Neural crest cell (in vitro differentiated cells): ENCODE results near the gene PI4K2A. TPM values are rescaled to one million over a fixed set of nuclear protein-coding genes. Genes with fewer than 3 reads are reported as not detected.

ENCODE experiments used
- DNase-seq: peaks from one replicate; pipeline ENCODE4 v3.0.0; 2021; ENCODE audit warnings: low read depth, mixed read lengths, low spot score
- H3K27ac Mint-ChIP-seq: one replicate; pipeline ENCODE4 v1.8.0; 2021; ENCODE audit warnings: mild to moderate bottlenecking, mixed read lengths; ENCODE audit not compliant: unreplicated experiment
- H3K27me3 Mint-ChIP-seq: 2 replicates; pipeline ENCODE4 v1.8.0; 2021; ENCODE audit warnings: low read depth, mild to moderate bottlenecking, mixed read lengths
- H3K36me3 Mint-ChIP-seq: 2 replicates; pipeline ENCODE4 v1.8.0; 2021; ENCODE audit warnings: low read depth, mild to moderate bottlenecking, mixed read lengths
- H3K4me1 Mint-ChIP-seq: 2 replicates; pipeline ENCODE4 v1.8.0; 2021; ENCODE audit warnings: mixed read lengths
- H3K4me3 Mint-ChIP-seq: one replicate; pipeline ENCODE4 v1.8.0; 2021; ENCODE audit warnings: mild to moderate bottlenecking, mixed read lengths
- H3K9me3 Mint-ChIP-seq: 2 replicates; pipeline ENCODE4 v1.8.0; 2021; ENCODE audit warnings: mixed read lengths
- long read RNA-seq: library from polyadenylated mRNA; unstranded; transcript quantifications from one replicate; pipeline ENCODE4 v2.0.0, GENCODE V29; 2020
- total RNA-seq: library from RNA; stranded (reverse); gene quantifications from 2 replicates; pipeline ENCODE4 v1.2.1, GENCODE V29; 2021
- TF ChIP-seq, protein P1 (sequence below): fragments of 200-600 bp; sonication (generic); conservative IDR thresholded peaks from 2 replicates; pipeline ENCODE4 v1.5.0; 2021; ENCODE audit warnings: antibody characterized with exemption, mild to moderate bottlenecking

PI4K2A gene
- total RNA-seq: 19.3 and 19.4 TPM in 2 replicates
- long read RNA-seq, partial matches to known transcripts: 0 of 9 reads
- long read RNA-seq, other reads (novel, unspliced or antisense): 9 of 9 reads

DNA sequence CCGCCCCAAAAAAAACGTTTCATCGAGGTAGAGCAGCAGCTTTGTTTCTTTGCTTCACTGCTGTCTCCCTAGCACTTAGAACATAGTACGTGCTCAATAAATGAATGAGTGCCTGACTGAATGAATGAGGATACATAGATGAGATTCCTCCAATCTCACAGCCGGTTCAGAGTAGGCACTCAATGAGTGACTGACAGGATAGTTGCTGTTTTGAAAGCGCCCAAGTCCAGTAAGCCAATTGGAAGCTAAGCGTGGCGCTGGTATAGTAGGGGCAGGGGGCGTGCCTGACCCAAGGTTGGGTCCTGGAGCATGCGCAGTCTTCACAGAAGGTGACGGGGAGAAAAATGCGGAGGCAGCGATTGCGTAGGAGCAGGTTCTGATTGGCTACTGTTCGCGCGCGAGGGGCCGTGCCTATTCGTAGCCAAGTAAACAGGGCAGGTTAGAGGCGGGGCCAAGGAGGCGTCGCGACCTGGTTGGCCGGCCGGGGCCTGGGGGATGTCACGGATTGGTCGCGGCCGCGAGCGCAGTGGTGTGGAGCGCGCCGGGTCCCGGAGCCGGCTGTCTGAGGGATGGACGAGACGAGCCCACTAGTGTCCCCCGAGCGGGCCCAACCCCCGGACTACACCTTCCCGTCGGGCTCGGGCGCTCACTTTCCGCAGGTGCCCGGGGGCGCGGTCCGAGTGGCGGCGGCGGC, at the start of gene PI4K2A:
Gene PI4K2A, plus strand, starts transcription at position 498 of the 694 bp plus-strand sequence. Its CDS starts 72 bp downstream, at position 570.
- TF ChIP-seq, protein P1, sequence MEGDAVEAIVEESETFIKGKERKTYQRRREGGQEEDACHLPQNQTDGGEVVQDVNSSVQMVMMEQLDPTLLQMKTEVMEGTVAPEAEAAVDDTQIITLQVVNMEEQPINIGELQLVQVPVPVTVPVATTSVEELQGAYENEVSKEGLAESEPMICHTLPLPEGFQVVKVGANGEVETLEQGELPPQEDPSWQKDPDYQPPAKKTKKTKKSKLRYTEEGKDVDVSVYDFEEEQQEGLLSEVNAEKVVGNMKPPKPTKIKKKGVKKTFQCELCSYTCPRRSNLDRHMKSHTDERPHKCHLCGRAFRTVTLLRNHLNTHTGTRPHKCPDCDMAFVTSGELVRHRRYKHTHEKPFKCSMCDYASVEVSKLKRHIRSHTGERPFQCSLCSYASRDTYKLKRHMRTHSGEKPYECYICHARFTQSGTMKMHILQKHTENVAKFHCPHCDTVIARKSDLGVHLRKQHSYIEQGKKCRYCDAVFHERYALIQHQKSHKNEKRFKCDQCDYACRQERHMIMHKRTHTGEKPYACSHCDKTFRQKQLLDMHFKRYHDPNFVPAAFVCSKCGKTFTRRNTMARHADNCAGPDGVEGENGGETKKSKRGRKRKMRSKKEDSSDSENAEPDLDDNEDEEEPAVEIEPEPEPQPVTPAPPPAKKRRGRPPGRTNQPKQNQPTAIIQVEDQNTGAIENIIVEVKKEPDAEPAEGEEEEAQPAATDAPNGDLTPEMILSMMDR: no peak
- Mint-ChIP-seq H3K4me3 (peak within 1 kb of the TSS; percentile 97), H3K27me3 (peaks cover 2% of the 10 kb centered on the region)

DNA sequence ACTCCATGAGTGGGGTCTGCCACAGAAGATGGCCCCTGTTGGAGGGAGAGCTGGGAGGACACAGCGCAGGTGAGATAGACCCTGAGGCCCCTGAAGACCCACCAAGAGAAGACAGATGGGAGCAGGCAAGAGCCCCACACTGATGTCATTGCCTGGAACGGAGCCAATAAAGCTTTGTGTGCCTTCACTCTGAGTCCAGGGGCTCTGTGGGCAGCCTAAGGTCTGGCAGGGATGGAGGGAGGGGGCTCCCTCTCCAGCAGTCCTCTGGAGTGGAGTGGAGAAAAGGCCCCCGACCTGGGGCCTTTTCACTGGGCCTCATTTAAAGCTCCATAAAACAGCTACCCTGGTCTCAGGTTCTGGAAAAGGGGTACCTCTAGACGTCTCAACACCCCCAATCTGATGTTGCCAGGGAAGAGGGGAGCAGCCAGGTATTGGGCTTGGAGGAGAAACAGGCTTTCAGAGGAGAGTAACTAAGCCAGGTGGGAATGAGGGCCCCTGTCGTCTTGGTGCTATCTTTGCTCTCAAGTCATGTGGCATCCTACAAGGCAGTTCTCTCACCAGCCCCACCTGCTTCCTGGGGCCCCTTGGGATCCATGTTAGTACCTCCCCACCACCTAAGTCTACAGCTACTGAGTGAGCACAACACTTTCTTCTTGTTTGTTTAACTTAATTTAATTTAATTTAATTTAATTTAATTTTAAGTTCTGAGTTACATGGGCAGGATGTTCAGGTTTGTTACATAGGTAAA, 49.5 kb upstream of the PI4K2A start:
- Mint-ChIP-seq H3K4me3 (no peak overlapping the region), H3K27me3 (no peaks in the 10 kb centered on the region)
- DNase-seq: no peak

More for the DNA sequence above, at the start of gene PI4K2A:
- Mint-ChIP-seq H3K9me3 (no peaks in the 10 kb centered on the region), H3K27ac (peak within 1 kb of the TSS; percentile 90), H3K4me1 (peaks cover 26% of the 10 kb centered on the region), H3K36me3 (peaks cover 3% of the 10 kb centered on the region)
- DNase-seq: peak; percentile 99

DNA sequence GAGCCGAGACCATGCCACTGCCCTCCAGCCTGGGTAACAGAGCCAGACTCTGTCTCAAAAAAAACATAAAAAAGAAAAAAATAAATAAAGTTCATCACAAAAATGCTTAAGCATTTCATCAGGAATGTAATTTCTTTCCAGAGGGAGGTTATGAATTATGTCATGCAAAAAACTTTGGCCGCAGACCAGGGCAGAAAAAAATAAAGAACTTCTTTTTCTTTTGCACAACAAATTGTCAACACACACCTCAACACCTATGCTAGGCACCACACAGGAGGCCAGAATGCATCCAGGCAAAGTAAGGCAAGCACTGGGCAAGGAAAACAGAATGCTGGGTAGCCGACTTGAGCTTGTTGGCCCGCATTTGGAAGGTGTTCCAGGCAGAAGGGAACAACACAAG, 47.0 kb upstream of the PI4K2A start:
- H3K9me3 Mint-ChIP-seq: no peaks in the 10 kb centered on the region
- H3K27ac Mint-ChIP-seq: no peak overlapping the region
- DNase-seq: no peak
- H3K4me1 Mint-ChIP-seq: no peaks in the 10 kb centered on the region
- H3K27me3 Mint-ChIP-seq: no peaks in the 10 kb centered on the region
- H3K4me3 Mint-ChIP-seq: no peak overlapping the region
- TF ChIP-seq, protein P1: no peak
- no peaks in the 10 kb centered on the region for H3K36me3 Mint-ChIP-seq

More for the DNA sequence above, 49.5 kb upstream of the PI4K2A start:
- H3K36me3 Mint-ChIP-seq: no peaks in the 10 kb centered on the region
- H3K27ac Mint-ChIP-seq: no peak overlapping the region
- H3K4me1 Mint-ChIP-seq: no peaks in the 10 kb centered on the region
- TF ChIP-seq, protein P1: no peak
- no peaks in the 10 kb centered on the region for H3K9me3 Mint-ChIP-seq

DNA sequence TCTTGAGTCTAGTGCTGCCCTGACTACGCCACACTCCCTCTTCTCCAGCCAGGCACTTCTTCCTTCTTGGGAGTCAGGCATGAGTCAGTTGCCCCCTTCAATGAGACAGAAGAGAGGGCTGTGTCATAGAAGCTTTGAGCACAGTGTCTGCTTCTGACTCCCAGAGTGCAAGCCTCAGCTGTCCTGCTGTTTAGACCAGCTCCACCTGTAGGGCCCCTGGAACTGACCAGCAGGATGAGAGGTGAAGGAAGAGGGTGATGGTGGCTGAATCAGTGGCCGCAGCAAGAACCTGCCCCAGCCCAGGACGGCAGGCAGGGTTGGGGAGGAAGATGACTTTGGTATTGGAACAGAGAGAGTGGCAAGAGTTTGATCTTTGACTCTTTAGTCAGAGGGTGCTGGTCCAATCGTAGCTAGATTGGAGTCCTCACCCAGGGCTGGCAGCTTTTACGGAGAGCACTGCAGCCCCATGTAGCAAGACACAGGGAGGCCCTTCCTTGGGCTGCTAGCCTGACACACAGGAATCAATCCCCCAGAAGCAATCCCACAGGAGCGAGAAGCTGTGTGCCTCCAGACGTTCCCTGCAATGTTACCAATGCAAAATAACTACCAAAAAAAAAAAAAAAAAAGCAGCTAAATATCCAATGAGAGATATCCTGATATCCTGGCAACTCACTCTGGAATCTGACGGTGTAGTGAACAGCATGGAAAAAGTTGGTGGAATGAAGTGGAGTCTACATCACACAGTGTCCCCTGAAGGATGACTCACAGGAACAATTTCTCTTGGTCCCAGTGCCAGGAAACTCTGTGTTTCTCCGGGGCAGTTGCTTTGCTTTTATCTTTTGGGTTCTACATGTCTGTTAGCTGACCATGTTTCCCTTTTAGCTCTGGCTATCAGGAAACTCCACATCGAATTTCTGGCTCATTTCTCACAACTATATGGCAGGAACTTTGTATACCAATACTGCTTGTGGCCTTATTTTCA, 44.1 kb upstream of the PI4K2A start:
- Mint-ChIP-seq H3K36me3 (no peaks in the 10 kb centered on the region), H3K27me3 (no peaks in the 10 kb centered on the region), H3K4me1 (no peaks in the 10 kb centered on the region), H3K4me3 (no peak overlapping the region), H3K9me3 (no peaks in the 10 kb centered on the region), H3K27ac (no peak overlapping the region)
- DNase-seq: no peak
- TF ChIP-seq, protein P1: no peak

DNA sequence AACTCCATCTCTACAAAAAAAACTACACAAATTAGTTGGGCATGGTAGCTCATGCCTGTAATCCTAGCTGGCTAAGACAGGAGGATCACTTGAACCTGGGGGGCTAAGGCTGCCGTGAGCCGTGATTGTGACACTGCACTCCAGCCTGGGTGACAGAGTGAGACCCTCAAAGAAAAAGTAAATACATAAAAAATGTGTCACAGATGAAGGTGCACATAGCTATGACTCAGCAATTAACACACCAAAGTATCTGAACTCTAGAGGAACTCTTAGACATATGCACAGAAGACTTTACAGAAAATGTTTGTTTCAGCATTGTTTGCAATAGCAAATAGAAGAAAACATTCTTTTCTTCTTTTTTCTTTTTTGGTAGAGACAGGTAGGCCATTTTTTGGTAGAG, 42.7 kb upstream of the PI4K2A start:
- H3K27ac Mint-ChIP-seq: no peak overlapping the region
- H3K9me3 Mint-ChIP-seq: no peaks in the 10 kb centered on the region
- no peak for DNase-seq
- H3K36me3 Mint-ChIP-seq: no peaks in the 10 kb centered on the region
- no peak overlapping the region for H3K4me3 Mint-ChIP-seq
- H3K4me1 Mint-ChIP-seq: no peaks in the 10 kb centered on the region
- H3K27me3 Mint-ChIP-seq: no peaks in the 10 kb centered on the region
- TF ChIP-seq, protein P1: no peak
